PFSK-1 (cell line): ENCODE results near the gene ACAP2.

Experiments
- FOXP2 ChIP-seq: optimal IDR thresholded peaks from 2 replicates; pipeline ENCODE3; 2011; ENCODE audit warnings: borderline replicate concordance, control low read depth, inconsistent platforms; ENCODE audit not compliant: insufficient read depth; ENCODE audit errors: extremely low read length, extremely low read depth
- POLR2AphosphoS5 ChIP-seq: IDR thresholded peaks from 2 replicates; pipeline ENCODE4 v1.6.1; 2012; ENCODE audit warnings: low read depth, mild to moderate bottlenecking, control low read depth, low read length, moderate library complexity
- REST ChIP-seq, 2 experiments: IDR thresholded peaks; 2 replicates each; pipeline versions ENCODE4 v1.6.1 to v1.8.0; 2011 to 2012; ENCODE audit warnings: low read depth in 2 of 2, low read length in 2 of 2, control low read depth in 1 of 2, inconsistent platforms in 1 of 2, mild to moderate bottlenecking in 1 of 2, moderate library complexity in 1 of 2; ENCODE audit not compliant: insufficient read depth in 1 of 2
- SIN3A ChIP-seq: IDR thresholded peaks from 2 replicates; pipeline ENCODE4 v1.6.1; 2012; ENCODE audit warnings: mild to moderate bottlenecking, low read length, moderate library complexity, borderline replicate concordance; ENCODE audit not compliant: insufficient read depth
- TAF1 ChIP-seq: IDR thresholded peaks from 2 replicates; pipeline ENCODE4 v1.6.1; 2012; ENCODE audit warnings: low read length, control low read depth, borderline replicate concordance; ENCODE audit not compliant: insufficient read depth

ACAP2 gene

GRCh38 chr3:195467641-195468390, 25.0 kb upstream of the ACAP2 start:
- TF ChIP-seq FOXP2: no peak

GRCh38 chr3:195466251-195466650, 23.4 kb upstream of the ACAP2 start:
- no peak for TF ChIP-seq REST (IDR thresholded peaks at IDR 0.05; ENCODE audit: insufficient read depth in 1 of 2, low read depth in 2 of 2, low read length in 2 of 2)

- TF ChIP-seq POLR2AphosphoS5 (no peak), FOXP2 (no peak), TAF1 (no peak), REST (IDR thresholded peaks at IDR 0.05; ENCODE audit: insufficient read depth in 1 of 2, low read depth in 2 of 2, low read length in 2 of 2) (no peak), SIN3A (no peak)
Observed at GRCh38 chr3:195462308-195462610, 19.4 kb upstream of the ACAP2 start.

- TF ChIP-seq SIN3A (no peak), FOXP2 (no peak), TAF1 (no peak), POLR2AphosphoS5 (no peak), REST (IDR thresholded peaks at IDR 0.05; ENCODE audit: insufficient read depth in 1 of 2, low read depth in 2 of 2, low read length in 2 of 2) (no peak)
Observed at GRCh38 chr3:195461594-195462307, 18.9 kb upstream of the ACAP2 start.

GRCh38 chr3:195460091-195460713, 17.4 kb upstream of the ACAP2 start:
- TF ChIP-seq SIN3A (no peak), REST (IDR thresholded peaks at IDR 0.05; ENCODE audit: insufficient read depth in 1 of 2, low read depth in 2 of 2, low read length in 2 of 2) (no peak), TAF1 (no peak), POLR2AphosphoS5 (no peak), FOXP2 (no peak)
